LNCaP clone FGC (cell line): ENCODE results near the gene LBHD1.
A peak's percentile ranks its signal among the peaks of the same experiment; 100 is the strongest.

Experiments
- DNase-seq: peaks from one replicate; pipeline ENCODE4 v3.0.0-alpha.2; 2011; ENCODE audit warnings: low read depth
- H3K4me3 ChIP-seq: 2 replicates; pipeline ENCODE4 v1.5.1; 2011; ENCODE audit warnings: mild to moderate bottlenecking, low read depth, low read length, control low read depth
- TF ChIP-seq, protein P1 (sequence below): IDR thresholded peaks from 2 replicates; pipeline ENCODE4 v1.5.1; 2012; ENCODE audit warnings: mild to moderate bottlenecking; ENCODE audit not compliant: control insufficient read depth, insufficient read depth; ENCODE audit errors: extremely low read depth

Gene LBHD1

DNA sequence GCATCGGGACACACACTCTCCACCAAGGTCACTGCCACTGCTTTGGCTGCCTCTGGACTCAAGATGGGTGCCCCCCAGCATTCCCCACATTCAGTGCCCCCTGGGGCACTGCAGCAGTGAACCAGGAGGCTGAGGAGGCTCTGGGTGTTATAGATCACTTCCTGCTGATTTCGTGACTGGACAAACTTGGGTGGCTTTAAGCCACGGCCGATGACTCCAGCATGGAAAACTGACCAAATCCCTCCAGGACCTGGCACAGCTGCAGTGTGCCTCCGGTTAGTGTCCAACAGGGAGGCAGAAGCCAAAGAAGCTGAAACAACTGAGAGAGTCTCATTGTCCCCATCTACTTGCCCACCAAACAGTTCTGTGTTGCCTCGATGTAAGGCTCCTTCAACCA lies 24.5 kb downstream of the LBHD1 start:
- TF ChIP-seq, protein P1, sequence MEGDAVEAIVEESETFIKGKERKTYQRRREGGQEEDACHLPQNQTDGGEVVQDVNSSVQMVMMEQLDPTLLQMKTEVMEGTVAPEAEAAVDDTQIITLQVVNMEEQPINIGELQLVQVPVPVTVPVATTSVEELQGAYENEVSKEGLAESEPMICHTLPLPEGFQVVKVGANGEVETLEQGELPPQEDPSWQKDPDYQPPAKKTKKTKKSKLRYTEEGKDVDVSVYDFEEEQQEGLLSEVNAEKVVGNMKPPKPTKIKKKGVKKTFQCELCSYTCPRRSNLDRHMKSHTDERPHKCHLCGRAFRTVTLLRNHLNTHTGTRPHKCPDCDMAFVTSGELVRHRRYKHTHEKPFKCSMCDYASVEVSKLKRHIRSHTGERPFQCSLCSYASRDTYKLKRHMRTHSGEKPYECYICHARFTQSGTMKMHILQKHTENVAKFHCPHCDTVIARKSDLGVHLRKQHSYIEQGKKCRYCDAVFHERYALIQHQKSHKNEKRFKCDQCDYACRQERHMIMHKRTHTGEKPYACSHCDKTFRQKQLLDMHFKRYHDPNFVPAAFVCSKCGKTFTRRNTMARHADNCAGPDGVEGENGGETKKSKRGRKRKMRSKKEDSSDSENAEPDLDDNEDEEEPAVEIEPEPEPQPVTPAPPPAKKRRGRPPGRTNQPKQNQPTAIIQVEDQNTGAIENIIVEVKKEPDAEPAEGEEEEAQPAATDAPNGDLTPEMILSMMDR, result no peak
- no peak overlapping the region for H3K4me3 ChIP-seq
- DNase-seq, result no peak

DNA sequence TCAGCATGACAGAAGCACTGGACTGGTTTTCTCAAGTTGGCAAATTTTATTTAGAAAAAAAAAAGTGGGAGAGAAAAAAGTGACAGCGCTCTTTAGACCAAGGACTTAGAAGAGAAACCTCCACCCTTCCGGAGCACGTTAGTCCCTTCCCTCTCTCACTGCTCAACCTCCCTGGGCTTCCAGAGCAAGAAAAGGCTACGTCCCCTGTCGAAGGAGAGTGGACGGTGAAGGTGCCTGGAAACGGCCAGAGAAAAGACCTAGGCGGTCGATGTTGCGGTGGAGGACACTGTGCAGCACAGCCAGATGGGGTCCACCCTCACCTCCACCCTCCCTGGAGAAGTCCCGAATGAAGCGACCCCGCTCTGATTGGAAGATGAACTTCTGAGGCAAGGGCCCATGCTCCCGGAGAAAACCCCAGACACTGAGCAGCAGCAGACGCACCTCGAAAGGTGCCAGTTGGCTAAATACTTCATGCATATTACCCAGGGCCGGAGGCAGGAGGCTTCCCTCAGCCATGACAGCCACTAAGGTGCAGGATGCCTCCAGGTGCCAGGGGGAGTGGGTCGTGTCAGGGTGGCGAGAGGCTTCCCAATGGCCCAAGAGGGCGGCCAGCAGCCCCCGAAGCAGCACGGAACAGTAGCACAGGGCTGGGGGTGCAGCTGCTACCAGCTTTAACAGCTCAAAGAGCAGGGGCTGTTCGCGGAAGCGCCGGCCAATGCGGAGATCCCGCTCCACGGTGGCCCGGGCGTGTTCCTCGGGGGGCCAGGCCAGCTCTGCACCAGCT lies 25.1 kb downstream of the LBHD1 start:
- H3K4me3 ChIP-seq, result peak overlapping the region; percentile 6; the same call in 1 of the 2 replicates
- DNase-seq, result no peak
- TF ChIP-seq, protein P1, result no peak

GRCh38 chr11:62645946-62646824 lies 25.9 kb downstream of the LBHD1 start, which contains the start of gene GANAB:
Gene GANAB (minus strand): TSS chr11:62646613. CDS start chr11:62646599, 14 bp downstream.
- DNase-seq, result peak; percentile 90
- H3K4me3 ChIP-seq, result peak within 1 kb of the TSS; percentile 99
- TF ChIP-seq, protein P1, result no peak

DNA sequence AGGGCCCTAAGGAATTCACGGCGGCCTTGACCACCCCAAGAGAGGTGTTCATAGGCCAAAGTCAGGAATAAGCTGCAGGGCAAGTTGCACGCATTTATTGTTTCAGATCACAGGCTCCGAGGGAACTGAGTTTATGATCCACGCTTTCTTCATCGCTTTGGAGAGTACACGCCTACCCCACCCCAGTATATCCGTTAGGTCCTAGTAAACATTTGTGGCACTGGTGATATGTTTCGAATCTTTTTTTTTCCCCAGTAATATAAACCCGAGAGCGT lies 26.5 kb downstream of the LBHD1 start:
- TF ChIP-seq, protein P1, result no peak
- peak overlapping the region; percentile 99 for H3K4me3 ChIP-seq
- no peak for DNase-seq

- TF ChIP-seq, protein P1, result no peak
- DNase-seq, result no peak
- no peak overlapping the region for H3K4me3 ChIP-seq
Observed at GRCh38 chr11:62644220-62644619, 27.8 kb downstream of the LBHD1 start.

GRCh38 chr11:62632492-62632891 lies 39.6 kb downstream of the LBHD1 start:
- H3K4me3 ChIP-seq, result no peak overlapping the region
- TF ChIP-seq, protein P1, result no peak
- no peak for DNase-seq
